Measurements from ENCODE around the gene B3GLCT.

Gene B3GLCT

GRCh38 chr13:31311921-31312320 lies 112.1 kb downstream of the B3GLCT start:
- H3K4me1 ChIP-seq = peaks cover 2% of the 10 kb centered on the region
- no peaks in the 10 kb centered on the region for H3K9me3 ChIP-seq (ENCODE audit: control insufficient read depth, low read length)
- no peak overlapping the region for H3K4me2 ChIP-seq (ENCODE audit: low read length)
- H3K27ac ChIP-seq = no peak overlapping the region
- H2AFZ ChIP-seq = peak overlapping the region; percentile 17
- no peaks in the 10 kb centered on the region for H3K27me3 ChIP-seq (ENCODE audit: control insufficient read depth, insufficient read depth, low read length)
- no peaks in the 10 kb centered on the region for H3K79me2 ChIP-seq
- no peak overlapping the region for H3K9ac ChIP-seq
- no peak overlapping the region for H3K4me3 ChIP-seq (ENCODE audit: low read depth, low read length)
- no peaks in the 10 kb centered on the region for H3K36me3 ChIP-seq (ENCODE audit: control insufficient read depth, insufficient read depth, low read length)
- no peak for TF ChIP-seq CTCF (IDR thresholded peaks at IDR 0.05)

GRCh38 chr13:31314961-31315360 lies 115.2 kb downstream of the B3GLCT start:
- H3K4me2 ChIP-seq (ENCODE audit: low read length) = no peak overlapping the region
- no peak overlapping the region for H3K27ac ChIP-seq
- no peaks in the 10 kb centered on the region for H3K9me3 ChIP-seq (ENCODE audit: control insufficient read depth, low read length)
- no peak overlapping the region for H3K9ac ChIP-seq
- no peak overlapping the region for H2AFZ ChIP-seq
- no peaks in the 10 kb centered on the region for H3K79me2 ChIP-seq
- H3K4me3 ChIP-seq (ENCODE audit: low read depth, low read length) = no peak overlapping the region
- peaks cover 2% of the 10 kb centered on the region for H3K4me1 ChIP-seq
- no peaks in the 10 kb centered on the region for H3K27me3 ChIP-seq (ENCODE audit: control insufficient read depth, insufficient read depth, low read length)
- no peak for TF ChIP-seq CTCF (IDR thresholded peaks at IDR 0.05)
- H3K36me3 ChIP-seq (ENCODE audit: control insufficient read depth, insufficient read depth, low read length) = no peaks in the 10 kb centered on the region

- TF ChIP-seq CTCF (IDR thresholded peaks at IDR 0.05) = no peak
- Histone ChIP-seq H3K27ac (no peak overlapping the region), H3K9ac (no peak overlapping the region), H3K27me3 (ENCODE audit: control insufficient read depth, insufficient read depth, low read length) (no peaks in the 10 kb centered on the region), H3K36me3 (ENCODE audit: control insufficient read depth, insufficient read depth, low read length) (no peaks in the 10 kb centered on the region), H3K4me3 (ENCODE audit: low read depth, low read length) (no peak overlapping the region), H2AFZ (no peak overlapping the region), H3K4me2 (ENCODE audit: low read length) (no peak overlapping the region), H3K79me2 (no peaks in the 10 kb centered on the region), H3K9me3 (ENCODE audit: control insufficient read depth, low read length) (no peaks in the 10 kb centered on the region), H3K4me1 (no peaks in the 10 kb centered on the region)
Observed at GRCh38 chr13:31320946-31321345, 121.2 kb downstream of the B3GLCT start.

GRCh38 chr13:31321457-31321856 lies 121.7 kb downstream of the B3GLCT start:
- Histone ChIP-seq H3K27me3 (ENCODE audit: control insufficient read depth, insufficient read depth, low read length) (no peaks in the 10 kb centered on the region), H3K4me3 (ENCODE audit: low read depth, low read length) (no peak overlapping the region), H3K9me3 (ENCODE audit: control insufficient read depth, low read length) (no peaks in the 10 kb centered on the region), H3K9ac (no peak overlapping the region), H3K79me2 (no peaks in the 10 kb centered on the region), H3K4me1 (no peaks in the 10 kb centered on the region), H3K27ac (no peak overlapping the region), H3K4me2 (ENCODE audit: low read length) (no peak overlapping the region), H3K36me3 (ENCODE audit: control insufficient read depth, insufficient read depth, low read length) (no peaks in the 10 kb centered on the region), H2AFZ (no peak overlapping the region)
- no peak for TF ChIP-seq CTCF (IDR thresholded peaks at IDR 0.05)

GRCh38 chr13:31322026-31322425 lies 122.3 kb downstream of the B3GLCT start:
- Histone ChIP-seq H3K79me2 (no peaks in the 10 kb centered on the region), H3K27ac (no peak overlapping the region), H3K27me3 (ENCODE audit: control insufficient read depth, insufficient read depth, low read length) (no peaks in the 10 kb centered on the region), H3K4me3 (ENCODE audit: low read depth, low read length) (no peak overlapping the region), H2AFZ (no peak overlapping the region), H3K9me3 (ENCODE audit: control insufficient read depth, low read length) (no peaks in the 10 kb centered on the region), H3K4me2 (ENCODE audit: low read length) (no peak overlapping the region), H3K4me1 (no peaks in the 10 kb centered on the region), H3K9ac (no peak overlapping the region), H3K36me3 (ENCODE audit: control insufficient read depth, insufficient read depth, low read length) (no peaks in the 10 kb centered on the region)
- TF ChIP-seq CTCF (IDR thresholded peaks at IDR 0.05) = no peak

Measured in parathyroid adenoma (tissue), 2 donors.